GM06990 (cell line): ENCODE results near the gene HNF4A.

Source experiments
- DNase-seq: peaks from one replicate; pipeline ENCODE4 v3.0.0-alpha.2; 2011; ENCODE audit not compliant: insufficient read length; ENCODE audit errors: extremely low read depth
- H3K27me3 ChIP-seq: replicated peaks from 2 replicates; pipeline ENCODE4 v1.6.0; 2011; ENCODE audit warnings: low read length; ENCODE audit not compliant: control insufficient read depth, insufficient read depth
- H3K36me3 ChIP-seq: 2 replicates; pipeline ENCODE4 v1.5.1; 2011; ENCODE audit warnings: low read length; ENCODE audit not compliant: control insufficient read depth, insufficient read depth
- H3K4me3 ChIP-seq: replicated peaks from 2 replicates; pipeline ENCODE4 v1.5.1; 2011; ENCODE audit warnings: low read depth, mild to moderate bottlenecking, control low read depth, low read length
- TF ChIP-seq, protein P1 (sequence below): IDR thresholded peaks from 2 replicates; pipeline ENCODE4 v1.5.1; 2011; ENCODE audit warnings: low read length, control low read depth, mild to moderate bottlenecking, inconsistent platforms; ENCODE audit not compliant: insufficient read depth, poor library complexity, severe bottlenecking

HNF4A gene

DNA sequence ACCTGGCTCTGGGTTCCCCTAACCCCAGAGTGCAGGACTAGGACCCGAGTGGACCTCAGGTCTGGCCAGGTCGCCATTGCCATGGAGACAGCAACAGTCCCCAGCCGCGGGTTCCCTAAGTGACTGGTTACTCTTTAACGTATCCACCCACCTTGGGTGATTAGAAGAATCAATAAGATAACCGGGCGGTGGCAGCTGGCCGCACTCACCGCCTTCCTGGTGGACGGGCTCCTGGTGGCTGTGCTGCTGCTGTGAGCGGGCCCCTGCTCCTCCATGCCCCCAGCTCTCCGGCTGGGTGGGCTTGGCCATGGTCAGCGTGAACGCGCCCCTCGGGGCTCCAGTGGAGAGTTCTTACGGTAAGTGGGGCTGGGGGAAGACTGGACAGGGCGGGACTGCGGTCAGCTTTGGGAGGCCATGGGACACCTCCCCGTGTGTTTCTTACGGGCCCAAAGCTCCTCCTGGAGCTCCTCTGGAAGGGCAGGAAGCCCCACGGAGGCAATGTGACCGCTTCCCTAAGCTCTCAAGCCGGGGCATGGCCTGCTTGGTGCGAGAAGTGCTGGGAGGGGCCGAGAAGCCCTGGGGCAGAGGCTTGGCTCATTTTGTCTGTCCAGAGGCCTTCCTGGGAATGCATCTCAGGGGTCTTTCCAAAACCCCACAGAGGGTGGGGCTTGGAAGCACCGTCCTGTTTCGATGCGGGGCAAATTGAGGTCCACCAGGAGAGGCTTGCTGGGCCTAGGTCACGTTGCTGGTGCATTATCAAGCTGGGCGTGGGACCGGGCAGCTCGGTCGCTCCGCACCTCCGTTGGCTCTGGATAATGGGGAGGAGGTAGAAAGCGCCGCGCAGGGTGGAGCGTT lies at the start of gene HNF4A:
Gene HNF4A, plus strand, starts transcription at position 202 of the 855 bp plus-strand sequence. Its CDS starts 106 bp downstream, at position 308.
- Histone ChIP-seq H3K27me3 (no peaks in the 10 kb centered on the region; the same call in none of the 2 replicates), H3K4me3 (no peak within 1 kb of the TSS), H3K36me3 (no peaks in the 10 kb centered on the region)
- TF ChIP-seq, protein P1, sequence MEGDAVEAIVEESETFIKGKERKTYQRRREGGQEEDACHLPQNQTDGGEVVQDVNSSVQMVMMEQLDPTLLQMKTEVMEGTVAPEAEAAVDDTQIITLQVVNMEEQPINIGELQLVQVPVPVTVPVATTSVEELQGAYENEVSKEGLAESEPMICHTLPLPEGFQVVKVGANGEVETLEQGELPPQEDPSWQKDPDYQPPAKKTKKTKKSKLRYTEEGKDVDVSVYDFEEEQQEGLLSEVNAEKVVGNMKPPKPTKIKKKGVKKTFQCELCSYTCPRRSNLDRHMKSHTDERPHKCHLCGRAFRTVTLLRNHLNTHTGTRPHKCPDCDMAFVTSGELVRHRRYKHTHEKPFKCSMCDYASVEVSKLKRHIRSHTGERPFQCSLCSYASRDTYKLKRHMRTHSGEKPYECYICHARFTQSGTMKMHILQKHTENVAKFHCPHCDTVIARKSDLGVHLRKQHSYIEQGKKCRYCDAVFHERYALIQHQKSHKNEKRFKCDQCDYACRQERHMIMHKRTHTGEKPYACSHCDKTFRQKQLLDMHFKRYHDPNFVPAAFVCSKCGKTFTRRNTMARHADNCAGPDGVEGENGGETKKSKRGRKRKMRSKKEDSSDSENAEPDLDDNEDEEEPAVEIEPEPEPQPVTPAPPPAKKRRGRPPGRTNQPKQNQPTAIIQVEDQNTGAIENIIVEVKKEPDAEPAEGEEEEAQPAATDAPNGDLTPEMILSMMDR = no peak
- DNase-seq = no peak

DNA sequence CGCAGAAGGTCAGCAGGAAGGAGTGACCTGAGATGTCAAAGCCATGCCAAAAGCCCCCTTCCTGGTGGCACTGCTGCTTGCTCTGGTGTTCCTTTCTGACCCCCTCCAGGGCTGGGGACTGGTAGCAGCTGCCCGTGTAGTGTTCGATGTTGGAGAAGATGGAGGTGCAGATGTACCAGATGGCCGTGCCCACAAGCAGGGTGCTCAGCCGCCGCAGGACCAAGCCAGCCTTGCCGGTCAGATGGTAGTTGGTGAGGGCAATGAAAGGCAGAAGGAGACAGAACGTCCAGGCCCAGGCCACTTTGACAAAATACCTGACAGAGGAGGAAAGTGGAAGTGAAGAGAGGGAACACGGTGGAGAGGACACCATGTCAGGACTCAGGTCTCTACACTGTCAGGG lies 48.6 kb upstream of the HNF4A start:
- DNase-seq = no peak
- Histone ChIP-seq H3K4me3 (no peak overlapping the region), H3K27me3 (no peaks in the 10 kb centered on the region), H3K36me3 (no peaks in the 10 kb centered on the region)
- TF ChIP-seq, protein P1 = no peak

GRCh38 chr20:44309763-44310663 lies 45.5 kb upstream of the HNF4A start:
- H3K36me3 ChIP-seq = no peaks in the 10 kb centered on the region
- H3K4me3 ChIP-seq = peak overlapping the region; percentile 95
- DNase-seq = no peak
- TF ChIP-seq, protein P1 = no peak
- no peaks in the 10 kb centered on the region for H3K27me3 ChIP-seq

DNA sequence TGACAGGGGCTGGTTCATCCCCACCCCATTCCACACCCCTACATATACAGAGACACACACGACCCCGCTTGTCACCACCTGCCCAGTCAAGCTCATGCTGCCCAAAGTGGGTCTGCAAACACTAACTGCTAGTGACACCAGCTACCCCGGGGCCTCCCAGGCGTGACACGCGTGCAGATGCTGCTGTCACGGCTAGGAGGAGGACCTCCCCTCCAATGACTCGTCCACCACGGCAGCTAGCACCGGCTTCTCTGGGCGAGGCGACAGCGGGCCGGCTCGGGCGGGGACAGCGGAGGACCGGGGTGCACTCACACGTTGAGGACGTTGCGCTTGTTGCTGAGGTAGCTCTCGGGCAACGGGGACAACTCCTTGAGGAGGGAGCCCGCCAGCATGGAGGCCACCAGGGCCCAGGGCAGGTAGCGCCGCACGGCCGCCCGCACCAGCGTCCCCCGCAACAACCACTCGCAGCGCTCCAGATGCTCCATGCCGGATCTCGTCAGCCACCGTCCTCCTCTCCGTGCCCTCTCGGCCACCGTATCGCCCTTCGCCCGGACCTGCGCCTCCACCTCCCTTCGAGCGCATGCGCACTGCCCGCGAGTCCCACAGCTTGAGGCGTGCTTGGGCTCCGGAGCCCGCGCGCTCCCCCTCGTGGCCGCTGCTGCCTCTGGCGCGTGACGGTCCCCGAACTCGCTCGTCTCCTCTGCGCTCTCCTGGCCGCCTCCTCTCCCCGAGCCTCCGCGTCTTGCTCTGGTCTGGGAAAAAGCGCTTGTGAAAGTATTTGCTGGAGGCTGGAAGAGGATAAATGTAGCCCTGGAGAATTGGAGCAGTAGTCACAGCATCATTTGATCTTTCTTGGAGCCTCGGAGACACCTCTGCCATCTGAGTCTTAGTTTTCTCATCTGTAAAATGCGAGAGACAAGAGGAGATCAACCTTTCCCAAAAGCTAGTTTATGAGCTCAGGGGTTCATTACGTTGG lies 44.5 kb upstream of the HNF4A start, which contains the start of gene FITM2:
Gene FITM2, minus strand, starts transcription at position 539 of the 976 bp plus-strand sequence. Its CDS starts 54 bp downstream, at position 485.
- TF ChIP-seq, protein P1 = peak; percentile 98
- peak; percentile 96 for DNase-seq
- H3K36me3 ChIP-seq = no peaks in the 10 kb centered on the region
- no peaks in the 10 kb centered on the region for H3K27me3 ChIP-seq
- H3K4me3 ChIP-seq = peak within 1 kb of the TSS; percentile 95

GRCh38 chr20:44314870-44315269 lies 40.6 kb upstream of the HNF4A start:
- Histone ChIP-seq H3K4me3 (no peak overlapping the region), H3K36me3 (no peaks in the 10 kb centered on the region), H3K27me3 (no peaks in the 10 kb centered on the region)
- DNase-seq = no peak
- TF ChIP-seq, protein P1 = no peak
